GM13976 (cell line): Measurements from ENCODE around the gene TECR.

Experiments used
- DNase-seq: peaks from one replicate; pipeline ENCODE4 v3.0.0; 2012; ENCODE audit warnings: low spot score
- in situ Hi-C: fragments of 300-500 bp; cut with MboI; formaldehyde crosslinking; loops from one replicate; pipeline ENCODE4 v1.12.0; 2022; ENCODE audit warnings: low sequenced_read_pairs, mixed read lengths, inconsistent platforms; ENCODE audit not compliant: unreplicated experiment
- TF ChIP-seq, protein P1 (sequence below): IDR thresholded peaks from 2 replicates; pipeline ENCODE4 v1.5.1; 2012; ENCODE audit warnings: borderline replicate concordance, mild to moderate bottlenecking; ENCODE audit not compliant: insufficient read depth; ENCODE audit errors: extremely low read depth, missing control alignments, control extremely low read depth

The TECR gene

GRCh38 chr19:14565298-14565679 lies 35.9 kb downstream of the TECR start:
- DNase-seq, result no peak
- TF ChIP-seq, protein P1, sequence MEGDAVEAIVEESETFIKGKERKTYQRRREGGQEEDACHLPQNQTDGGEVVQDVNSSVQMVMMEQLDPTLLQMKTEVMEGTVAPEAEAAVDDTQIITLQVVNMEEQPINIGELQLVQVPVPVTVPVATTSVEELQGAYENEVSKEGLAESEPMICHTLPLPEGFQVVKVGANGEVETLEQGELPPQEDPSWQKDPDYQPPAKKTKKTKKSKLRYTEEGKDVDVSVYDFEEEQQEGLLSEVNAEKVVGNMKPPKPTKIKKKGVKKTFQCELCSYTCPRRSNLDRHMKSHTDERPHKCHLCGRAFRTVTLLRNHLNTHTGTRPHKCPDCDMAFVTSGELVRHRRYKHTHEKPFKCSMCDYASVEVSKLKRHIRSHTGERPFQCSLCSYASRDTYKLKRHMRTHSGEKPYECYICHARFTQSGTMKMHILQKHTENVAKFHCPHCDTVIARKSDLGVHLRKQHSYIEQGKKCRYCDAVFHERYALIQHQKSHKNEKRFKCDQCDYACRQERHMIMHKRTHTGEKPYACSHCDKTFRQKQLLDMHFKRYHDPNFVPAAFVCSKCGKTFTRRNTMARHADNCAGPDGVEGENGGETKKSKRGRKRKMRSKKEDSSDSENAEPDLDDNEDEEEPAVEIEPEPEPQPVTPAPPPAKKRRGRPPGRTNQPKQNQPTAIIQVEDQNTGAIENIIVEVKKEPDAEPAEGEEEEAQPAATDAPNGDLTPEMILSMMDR, result no peak
- in situ Hi-C loops, result loop anchor here (25.0 kb wide), 2 partner anchors 322 to 547 kb away; partner anchors contain the start of genes OR7A17 and SYDE1

- in situ Hi-C loops, result loop anchor here (25.0 kb wide), 2 partner anchors 321 to 546 kb away; partner anchors contain the start of genes OR7A17 and SYDE1
- TF ChIP-seq, protein P1, result no peak
- DNase-seq, result peak; percentile 6
These were observed 36.6 kb downstream of the TECR start for GRCh38 chr19:14565765-14566711.

DNA sequence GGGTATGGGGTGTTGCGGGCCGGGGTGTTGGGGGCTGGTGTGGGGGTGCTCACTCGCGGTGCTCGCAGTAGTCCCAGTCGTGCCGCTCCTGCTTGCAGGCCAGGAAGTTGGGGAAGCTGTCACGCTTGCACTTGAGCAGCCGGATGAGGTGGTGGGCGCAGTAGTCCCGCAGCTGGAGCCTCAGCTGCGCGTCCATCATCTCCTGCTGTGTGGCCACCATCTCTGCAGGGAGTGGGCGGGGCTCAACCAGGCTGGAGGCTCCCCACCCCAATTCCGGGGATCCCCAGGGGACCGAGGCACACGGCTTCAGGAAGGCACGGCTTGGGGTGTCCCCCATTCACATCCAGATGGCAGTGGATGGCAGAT lies 37.3 kb downstream of the TECR start:
- DNase-seq, result peak; percentile 9
- TF ChIP-seq, protein P1, result no peak
- in situ Hi-C loops, result loop anchor here (25.0 kb wide), 2 partner anchors 321 to 546 kb away; partner anchors contain the start of genes OR7A17 and SYDE1

GRCh38 chr19:14567079-14567478 lies 37.7 kb downstream of the TECR start:
- in situ Hi-C loops, result loop anchor here (25.0 kb wide), 2 partner anchors 320 to 545 kb away; partner anchors contain the start of genes OR7A17 and SYDE1
- TF ChIP-seq, protein P1, result no peak
- DNase-seq, result no peak

DNA sequence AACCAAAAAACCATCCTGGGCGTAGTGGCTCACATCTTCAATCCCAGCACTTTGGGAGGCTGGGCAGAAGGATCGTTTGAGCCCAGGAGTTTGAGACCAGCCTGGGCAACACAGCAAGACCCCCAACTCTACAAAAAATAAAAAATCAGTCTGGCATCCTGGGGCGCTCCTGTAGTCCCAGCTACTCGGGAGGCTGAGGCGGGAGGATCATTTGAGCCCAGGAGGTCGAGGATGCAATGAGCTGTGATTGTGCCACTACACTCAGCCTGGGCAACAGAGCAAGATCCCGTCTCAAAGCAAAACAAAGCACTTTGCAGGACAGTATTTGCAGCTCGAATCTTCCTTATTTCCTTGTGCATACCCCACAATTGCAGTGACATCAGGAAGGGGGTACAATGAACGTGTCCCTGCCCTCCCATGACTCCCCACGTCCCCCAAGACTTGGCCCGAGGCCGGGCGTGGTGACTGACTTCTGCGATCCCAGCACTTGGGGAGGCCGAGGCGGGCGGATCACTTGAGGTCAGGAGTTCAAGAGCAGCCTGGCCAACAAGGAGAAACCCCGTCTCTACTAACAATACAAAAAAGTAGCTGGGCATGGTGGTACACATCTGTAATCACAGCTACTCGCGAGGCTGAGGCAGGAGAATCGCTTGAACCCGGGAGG lies 41.6 kb downstream of the TECR start:
- in situ Hi-C loops, result loop anchor here (5.0 to 25.0 kb wide), 4 partner anchors 116 to 541 kb away; partner anchors contain the start of genes ADGRE2, OR7A17 and SYDE1

DNA sequence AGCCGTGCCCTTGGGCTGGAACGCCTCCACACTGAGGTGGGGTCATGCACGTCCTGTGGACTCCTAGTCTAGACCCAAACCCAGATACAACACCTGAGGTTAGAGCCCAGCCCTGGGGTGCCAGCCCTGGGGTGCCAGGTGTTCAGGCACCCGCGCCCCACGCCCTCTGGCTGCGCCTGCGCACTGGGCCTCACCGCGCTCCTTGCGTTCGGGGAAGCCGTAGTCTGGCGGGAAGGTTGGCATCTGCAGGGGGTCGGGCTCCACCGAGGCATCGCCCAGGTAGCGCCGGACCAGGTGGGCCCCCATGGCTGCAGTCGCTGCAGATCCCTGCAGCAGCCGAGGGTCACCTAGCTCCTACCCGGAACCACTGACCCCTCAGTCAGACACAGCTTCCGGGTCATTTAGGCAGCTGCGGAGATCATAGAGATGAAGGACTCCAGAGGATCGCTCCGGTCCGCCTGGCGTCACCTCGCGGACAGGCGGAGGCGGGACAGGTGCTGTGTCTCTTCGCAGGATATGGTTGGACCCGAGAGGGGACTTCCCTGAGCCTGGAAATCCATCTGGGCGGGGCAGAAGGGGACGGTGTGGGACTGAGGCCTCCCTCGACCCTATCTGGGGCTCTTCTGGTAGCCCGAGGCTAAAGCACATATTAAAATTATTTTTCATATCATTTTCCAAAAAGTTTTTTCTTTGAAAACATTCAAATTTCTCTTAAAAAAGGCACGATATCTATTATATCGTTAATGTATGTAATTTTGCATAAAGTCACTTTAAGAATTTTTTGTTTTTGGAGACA lies 42.5 kb downstream of the TECR start, which contains the start of gene NDUFB7:
Gene NDUFB7 (minus strand): TSS at position 372 of the 796 bp plus-strand sequence. CDS start 66 bp downstream, at position 306.
- peak; percentile 92 for DNase-seq
- TF ChIP-seq, protein P1, result peak; percentile 97
- in situ Hi-C loops, result loop anchor here (5.0 to 25.0 kb wide), 4 partner anchors 115 to 540 kb away; partner anchors contain the start of genes ADGRE2, OR7A17 and SYDE1

More for the DNA sequence above, 41.6 kb downstream of the TECR start:
- TF ChIP-seq, protein P1, result no peak
- no peak for DNase-seq
